ENCODE measurements around the gene CSMD2.

CSMD2 gene

GRCh38 chr1:33818071-33818470, 347.0 kb downstream of the CSMD2 start:
- no peak for DNase-seq (ENCODE audit: low spot score)

- peak; percentile 43 for DNase-seq (ENCODE audit: low spot score)
These were observed 350.0 kb downstream of the CSMD2 start for GRCh38 chr1:33815061-33815460.

GRCh38 chr1:33814166-33814565, 350.9 kb downstream of the CSMD2 start:
- DNase-seq (ENCODE audit: low spot score): peak; percentile 13

- no peak for DNase-seq (ENCODE audit: low spot score)
These were observed 354.5 kb downstream of the CSMD2 start for GRCh38 chr1:33810571-33810970.

GRCh38 chr1:33805988-33806387, 359.0 kb downstream of the CSMD2 start:
- no peak for DNase-seq (ENCODE audit: low spot score)

- DNase-seq (ENCODE audit: low spot score): no peak
These were observed 362.8 kb downstream of the CSMD2 start for GRCh38 chr1:33802268-33802667.

- DNase-seq (ENCODE audit: low spot score): no peak
These were observed 367.2 kb downstream of the CSMD2 start for GRCh38 chr1:33797849-33798248.

- DNase-seq (ENCODE audit: low spot score): no peak
These were observed 372.4 kb downstream of the CSMD2 start for GRCh38 chr1:33792651-33793050.

GRCh38 chr1:33792216-33792615, 372.8 kb downstream of the CSMD2 start:
- DNase-seq (ENCODE audit: low spot score): no peak

GRCh38 chr1:33791251-33791650, 373.8 kb downstream of the CSMD2 start:
- no peak for DNase-seq (ENCODE audit: low spot score)

- DNase-seq (ENCODE audit: low spot score): no peak
These were observed 374.5 kb downstream of the CSMD2 start for GRCh38 chr1:33790577-33790976.

GRCh38 chr1:33784876-33785275, 380.2 kb downstream of the CSMD2 start:
- no peak for DNase-seq (ENCODE audit: low spot score)

- DNase-seq (ENCODE audit: low spot score): no peak
These were observed 382.3 kb downstream of the CSMD2 start for GRCh38 chr1:33782776-33783175.

GRCh38 chr1:33781652-33782051, 383.4 kb downstream of the CSMD2 start:
- DNase-seq (ENCODE audit: low spot score): no peak

GRCh38 chr1:33777337-33777736, 387.7 kb downstream of the CSMD2 start:
- no peak for DNase-seq (ENCODE audit: low spot score)

GRCh38 chr1:33768821-33769220, 396.2 kb downstream of the CSMD2 start:
- DNase-seq (ENCODE audit: low spot score): no peak

- DNase-seq (ENCODE audit: low spot score): no peak
These were observed 396.9 kb downstream of the CSMD2 start for GRCh38 chr1:33768106-33768505.

GRCh38 chr1:33764149-33764548, 400.9 kb downstream of the CSMD2 start:
- no peak for DNase-seq (ENCODE audit: low spot score)

- DNase-seq (ENCODE audit: low spot score): peak; percentile 58
These were observed 401.6 kb downstream of the CSMD2 start for GRCh38 chr1:33763406-33763805.

GRCh38 chr1:33762962-33763361, 402.1 kb downstream of the CSMD2 start:
- peak; percentile 21 for DNase-seq (ENCODE audit: low spot score)

GRCh38 chr1:33762109-33762830, 402.8 kb downstream of the CSMD2 start:
- peak; percentile 20 for DNase-seq (ENCODE audit: low spot score)

GRCh38 chr1:33758698-33759097, 406.3 kb downstream of the CSMD2 start:
- peak; percentile 58 for DNase-seq (ENCODE audit: low spot score)

GRCh38 chr1:33753087-33753856, 411.8 kb downstream of the CSMD2 start:
- DNase-seq (ENCODE audit: low spot score): no peak

- no peak for DNase-seq (ENCODE audit: low spot score)
These were observed 419.1 kb downstream of the CSMD2 start for GRCh38 chr1:33745942-33746341.
